ENCODE measurements around the gene ANO8. TPM values are rescaled to one million over a fixed set of nuclear protein-coding genes. Genes with fewer than 3 reads are reported as not detected.
A peak's percentile ranks its signal among the peaks of the same experiment; 100 is the strongest.

Gene ANO8
- total and polyA plus RNA-seq, 2 donors (not counting 1 experiment from before 2014, with no cell fraction given), result 3.0 to 5.2 TPM

- TF ChIP-seq EZH2 (IDR thresholded peaks at IDR 0.05; ENCODE audit: borderline replicate concordance, insufficient read depth, low read depth, low read length, poor library complexity, severe bottlenecking), result no peak
- TF ChIP-seq CTCF (IDR thresholded peaks at IDR 0.05), result no peak
- Histone ChIP-seq H2AFZ (ENCODE audit: insufficient read depth, low read depth, low read length, poor library complexity, severe bottlenecking) (peak overlapping the region; percentile 83), H3K4me1 (ENCODE audit: control insufficient read depth in 2 of 2, insufficient read depth in 2 of 2, low read length in 2 of 2) (peaks cover 33 to 51% of the 10 kb centered on the region in 2 donors), H3K27me3 (replicated peaks in 1 of 4; ENCODE audit: control extremely low read depth in 1 of 4, control insufficient read depth in 3 of 4, insufficient read depth in 4 of 4, low read length in 3 of 4) (no peaks in the 10 kb centered on the region), H3K9ac (ENCODE audit: low read length) (no peak overlapping the region), H3K36me3 (replicated peaks in 1 of 2; ENCODE audit: control extremely low read depth in 1 of 2, control insufficient read depth in 1 of 2, extremely low read depth in 1 of 2, insufficient read depth in 2 of 2, low read length in 1 of 2) (no peaks in the 10 kb centered on the region), H3K4me2 (replicated peaks; ENCODE audit: low read depth, low read length, poor library complexity, severe bottlenecking) (peak overlapping the region; percentile 96), H3K27ac (ENCODE audit: low read length in 2 of 2) (peak overlapping the region; percentile 37 to 57), H3K79me2 (ENCODE audit: control insufficient read depth, insufficient read depth, low read length) (peaks cover 44% of the 10 kb centered on the region), H4K20me1 (ENCODE audit: control insufficient read depth, insufficient read depth, low read length, poor library complexity, severe bottlenecking) (peaks cover 8% of the 10 kb centered on the region), H3K4me3 (ENCODE audit: control extremely low read depth in 1 of 5, extremely low read depth in 1 of 5, insufficient read depth in 1 of 5, low read depth in 2 of 5, low read length in 4 of 5) (peak overlapping the region in 3 of 5 experiments; percentile 6 to 38 (median 20)), H3K9me3 (ENCODE audit: control extremely low read depth in 1 of 3, control insufficient read depth in 2 of 3, insufficient read depth in 1 of 3, low read length in 2 of 3) (no peaks in the 10 kb centered on the region)
- intact Hi-C loops (cut with micrococcal nuclease), result loop anchor here (1.0 to 10.0 kb wide), 9 partner anchors 13 to 718 kb away; partner anchors contain the start of genes BABAM1, HAUS8, MYO9B and OCEL1
- peak overlapping the region; percentile 90 for H3K27ac Mint-ChIP-seq
- ATAC-seq (ENCODE audit: low read depth) (no peak), DNase-seq (no peak)
- peaks cover 50% of the 10 kb centered on the region for H3K4me1 Mint-ChIP-seq
- no peaks in the 10 kb centered on the region for H3K9me3 Mint-ChIP-seq (ENCODE audit: insufficient read depth)
- POLR2A ChIA-PET, result interaction anchor here (0.6 to 1.5 kb wide), 16 partner anchors 13 to 1356 kb away, joined by 3 to 12 read pairs (median 7); partner anchors contain the start of genes BABAM1 and USE1
- CTCF ChIA-PET, result interaction anchor here (0.6 to 2.9 kb wide), 18 partner anchors 11 to 234 kb away, joined by 3 to 18 read pairs (median 4); partner anchors contain the start of genes ANKLE1, ANO8, BABAM1 and USE1
- peak overlapping the region; percentile 91 for H3K4me3 Mint-ChIP-seq
- no peaks in the 10 kb centered on the region for H3K27me3 Mint-ChIP-seq
- 5% methylated on average over 7 of the region's 7 CpGs for WGBS (ENCODE audit: insufficient coverage)
Observed at GRCh38 chr19:17305216-17305516, 29.5 kb downstream of the ANO8 start.

Measured in B cell (primary cell).